ENCODE measurements around the gene IL6R.

The IL6R gene

DNA sequence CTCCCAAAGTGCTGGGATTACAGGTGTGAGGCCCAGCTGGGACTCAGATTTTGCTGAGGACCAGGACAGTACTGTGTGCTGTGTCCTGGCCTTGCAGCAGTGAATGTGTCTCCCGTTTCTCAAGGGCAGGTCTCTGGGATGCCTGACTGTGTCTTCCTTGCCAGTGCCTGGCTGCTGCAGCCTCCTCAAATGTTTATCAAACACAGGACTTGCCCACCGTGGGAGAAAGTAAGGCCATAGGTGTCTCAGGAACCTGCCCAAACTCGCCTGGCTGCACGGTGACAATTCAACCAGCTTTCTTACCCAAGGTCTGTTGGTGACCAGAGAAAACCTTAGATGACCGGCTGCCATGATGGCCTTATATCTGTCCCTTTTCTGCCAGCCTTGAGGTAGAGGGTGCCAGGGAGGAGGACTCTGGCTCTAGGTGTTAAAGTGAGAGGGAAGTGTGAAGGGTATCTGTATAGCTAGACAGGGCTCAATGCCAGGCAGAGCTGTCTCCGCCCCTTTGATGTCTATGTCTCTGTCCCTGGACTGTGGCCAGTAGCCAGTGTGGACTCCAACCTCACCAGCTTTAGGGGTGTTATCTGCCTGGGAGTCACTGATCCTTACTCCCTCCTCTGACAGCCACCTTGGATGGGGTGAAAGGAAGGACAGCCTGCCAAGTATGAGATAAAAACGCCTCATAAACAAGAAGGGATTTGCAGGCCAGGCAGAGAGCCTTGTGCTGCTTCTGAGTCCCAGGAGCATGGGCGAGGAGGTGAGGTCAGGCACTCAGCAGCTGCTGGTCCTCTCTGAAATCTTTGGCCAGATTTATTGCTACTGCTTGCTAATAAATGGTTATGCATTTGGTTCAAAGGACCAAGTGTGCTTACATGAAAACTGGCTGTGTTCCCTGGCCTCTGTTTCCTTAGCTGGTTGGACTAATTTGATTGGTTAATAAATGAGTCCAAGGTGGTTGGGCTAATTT lies 22.3 kb downstream of the IL6R start:
- peak; percentile 28 for DNase-seq

- no peak for DNase-seq
These were observed 24.0 kb downstream of the IL6R start for GRCh38 chr1:154429118-154429517.

DNA sequence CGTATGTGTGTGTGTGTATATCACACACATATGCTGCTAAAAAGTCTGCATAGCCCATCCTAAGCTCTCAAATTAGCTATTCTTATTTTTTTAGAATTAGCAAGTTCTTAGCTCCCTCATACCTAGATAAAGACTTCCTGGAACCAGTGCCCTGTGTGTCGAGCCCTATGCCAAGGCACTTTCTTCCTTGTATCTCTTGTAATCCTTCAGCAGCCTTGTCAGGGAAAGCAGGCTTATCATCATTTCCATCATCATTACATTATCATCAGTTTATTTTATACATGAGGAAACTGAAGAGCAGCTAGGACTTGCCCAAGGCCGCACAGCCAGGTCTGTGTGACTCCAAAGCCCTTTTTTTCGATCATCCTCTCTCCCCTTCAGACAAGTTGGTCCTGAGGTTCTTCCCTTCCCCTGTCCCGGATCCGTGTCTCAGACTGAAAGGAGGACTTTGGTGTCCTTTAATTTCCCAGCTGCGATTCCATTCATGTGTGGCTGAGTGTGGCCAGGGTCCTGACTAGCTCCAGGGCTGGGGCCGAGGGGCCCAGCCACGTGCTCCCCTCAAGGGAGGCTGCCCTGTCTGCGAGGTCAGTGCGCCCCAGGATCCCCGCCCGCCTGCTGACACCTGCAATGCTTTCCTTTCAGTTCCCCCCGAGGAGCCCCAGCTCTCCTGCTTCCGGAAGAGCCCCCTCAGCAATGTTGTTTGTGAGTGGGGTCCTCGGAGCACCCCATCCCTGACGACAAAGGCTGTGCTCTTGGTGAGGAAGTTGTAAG lies 24.9 kb downstream of the IL6R start:
- no peak for DNase-seq

- no peak for DNase-seq
These were observed 25.8 kb downstream of the IL6R start for GRCh38 chr1:154430903-154431302.

DNA sequence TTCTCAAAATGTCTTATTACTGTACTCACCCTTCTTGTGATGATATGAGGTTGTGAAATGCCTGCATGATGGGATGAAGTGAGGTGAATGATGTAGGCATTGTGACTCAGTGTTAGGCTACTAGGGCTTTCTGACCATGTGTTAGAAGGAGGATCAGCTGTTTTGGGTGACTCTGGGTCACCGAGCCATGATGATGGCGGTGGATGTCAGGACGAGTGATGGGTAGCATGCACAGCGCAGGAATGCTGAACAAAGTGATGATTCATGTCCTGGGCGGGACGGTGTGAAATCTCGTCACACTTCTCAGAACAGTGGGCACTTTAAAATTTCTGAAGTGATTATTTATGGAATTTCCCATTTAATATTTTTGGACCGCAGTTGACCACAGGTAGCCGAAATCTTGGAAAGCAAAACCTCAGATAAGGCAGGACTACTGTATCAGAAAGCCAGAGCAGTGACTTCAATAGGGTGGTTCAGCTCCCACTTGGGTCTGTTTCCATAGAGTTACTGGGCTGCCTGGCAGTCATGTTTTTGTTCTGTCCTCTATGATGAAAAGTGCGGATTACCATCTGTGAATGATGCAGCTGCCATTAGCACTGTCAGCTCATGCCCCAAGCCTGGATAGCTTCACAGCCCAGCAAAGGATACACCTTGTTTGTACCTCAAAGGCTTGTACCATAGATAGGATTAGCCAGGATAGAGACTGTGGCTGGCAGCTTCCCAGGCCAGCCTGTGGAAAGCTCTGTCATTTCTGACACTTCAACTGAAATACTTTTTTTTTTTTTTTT lies 26.6 kb downstream of the IL6R start:
- no peak for DNase-seq

DNA sequence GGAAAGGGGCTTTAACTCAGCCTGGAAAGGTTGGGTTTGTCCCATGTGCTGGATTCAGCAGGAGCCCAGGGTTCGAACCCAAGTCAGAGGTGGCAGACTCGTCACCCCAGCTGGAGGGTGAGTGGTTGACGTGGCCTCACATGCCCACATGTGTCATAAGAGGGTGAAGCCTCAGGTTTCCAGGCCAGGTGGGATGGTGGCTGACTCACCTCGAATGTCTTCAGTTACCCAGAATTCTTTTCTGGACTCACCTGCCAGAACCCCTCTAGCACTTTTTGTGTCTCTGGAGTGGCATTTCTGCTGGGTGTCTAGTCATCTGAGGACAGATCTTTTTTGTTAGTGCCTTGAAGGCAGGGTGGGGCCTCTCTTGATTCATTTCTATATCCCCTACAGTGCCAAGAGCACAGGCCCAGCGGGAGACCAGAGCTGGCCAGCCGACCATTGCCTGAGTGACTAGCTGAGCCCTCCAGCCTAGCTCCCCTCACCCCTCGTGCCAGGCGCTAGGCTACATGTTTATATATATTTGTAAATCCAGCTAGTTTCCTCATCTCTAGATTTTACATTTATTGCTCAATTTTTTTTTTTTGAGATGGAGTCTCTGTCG lies 28.1 kb downstream of the IL6R start:
- DNase-seq, result no peak

GRCh38 chr1:154434346-154435085 lies 29.4 kb downstream of the IL6R start:
- DNase-seq, result no peak

DNA sequence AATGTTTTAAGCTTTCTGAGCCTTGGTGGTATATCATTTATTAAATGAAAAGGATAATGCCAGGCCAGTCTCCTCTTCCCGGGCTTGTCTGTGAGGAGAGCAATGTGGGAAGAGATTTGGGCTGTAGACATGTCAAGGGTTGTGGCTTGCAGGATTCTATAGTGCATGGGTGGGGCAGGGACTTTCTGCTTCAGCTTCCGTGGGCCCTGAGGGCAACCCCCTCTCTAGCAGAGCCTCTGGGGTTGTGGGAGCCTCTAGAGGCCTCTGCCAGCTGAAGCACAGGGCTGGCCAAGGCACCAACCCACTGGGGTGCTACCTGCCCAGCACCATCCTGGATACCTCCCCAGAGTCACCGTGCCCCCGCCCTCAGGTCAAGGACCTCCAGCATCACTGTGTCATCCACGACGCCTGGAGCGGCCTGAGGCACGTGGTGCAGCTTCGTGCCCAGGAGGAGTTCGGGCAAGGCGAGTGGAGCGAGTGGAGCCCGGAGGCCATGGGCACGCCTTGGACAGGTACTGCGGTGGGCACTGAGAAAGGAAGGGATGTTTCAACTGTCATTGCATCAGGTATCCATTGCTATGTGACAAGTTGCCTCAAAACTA lies 30.6 kb downstream of the IL6R start:
- no peak for DNase-seq

- no peak for DNase-seq
These were observed 31.3 kb downstream of the IL6R start for GRCh38 chr1:154436433-154436832.

DNA sequence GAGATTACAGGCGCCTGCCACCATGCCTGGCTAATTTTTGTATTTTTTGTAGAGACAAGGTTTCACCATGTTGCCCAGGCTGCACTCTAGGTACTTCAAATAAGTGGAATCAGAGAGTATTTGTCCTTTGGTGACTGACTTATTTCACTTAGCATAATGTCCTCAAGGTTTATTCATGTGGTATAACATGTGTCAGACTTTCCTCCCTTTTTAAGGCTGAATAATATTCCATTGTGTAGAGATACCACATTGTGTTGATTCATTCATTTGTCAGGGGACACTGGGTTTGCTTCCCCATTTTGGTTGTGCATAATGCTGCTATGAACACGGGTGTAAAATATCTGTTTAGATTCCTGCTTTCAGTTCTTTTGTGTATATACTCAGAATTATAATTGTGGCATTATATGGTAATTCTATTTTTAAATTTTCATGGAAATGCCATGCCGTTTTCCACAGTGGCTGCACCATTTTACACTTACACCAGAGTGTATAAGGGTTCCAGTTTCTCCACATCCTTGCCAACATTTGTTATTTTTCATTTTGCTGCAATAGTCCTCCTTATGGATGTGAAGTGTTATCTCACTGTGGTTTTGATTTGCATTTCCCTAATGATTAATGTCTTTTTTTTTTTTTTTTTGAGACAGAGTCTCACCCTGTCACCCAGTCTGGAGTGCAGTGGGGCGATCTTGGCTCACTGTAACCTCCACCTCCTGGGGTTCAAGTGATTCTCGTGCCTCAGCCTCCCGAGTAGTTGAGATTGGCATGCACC lies 35.1 kb downstream of the IL6R start:
- no peak for DNase-seq

DNA sequence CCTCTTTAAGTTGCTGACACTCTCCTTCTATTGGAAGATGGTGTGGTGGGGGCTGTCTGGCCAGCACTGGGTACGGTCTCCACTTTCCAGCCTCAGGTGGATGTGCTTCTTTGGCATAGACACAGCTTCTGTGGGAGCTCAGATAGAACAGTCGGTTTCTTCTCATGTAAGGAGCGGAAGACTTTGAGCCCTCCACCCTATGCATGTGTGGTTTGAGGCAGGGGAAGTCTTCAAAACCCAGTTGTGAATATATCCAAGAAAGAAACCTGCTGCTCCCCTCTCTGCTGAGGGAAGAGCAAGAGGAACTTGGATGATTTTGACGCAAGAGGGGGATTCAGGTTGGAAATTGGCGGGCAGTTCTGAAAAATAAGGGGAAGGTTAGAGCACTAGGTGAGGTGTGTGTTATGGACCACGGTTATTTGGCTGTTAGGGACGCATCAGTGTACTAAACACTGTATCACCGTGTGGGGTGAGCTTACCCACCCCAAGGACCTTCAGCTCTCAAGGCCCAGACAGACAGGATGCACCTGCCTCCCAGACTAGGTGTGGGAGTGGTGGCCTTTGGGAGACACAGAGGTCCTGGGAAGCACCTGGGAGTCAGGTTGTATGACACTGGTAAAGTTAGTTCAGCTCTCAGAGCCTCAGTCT lies 36.2 kb downstream of the IL6R start:
- DNase-seq, result no peak

- no peak for DNase-seq
These were observed 37.0 kb downstream of the IL6R start for GRCh38 chr1:154442006-154442740.

- DNase-seq, result no peak
These were observed 38.3 kb downstream of the IL6R start for GRCh38 chr1:154443274-154444013.

DNA sequence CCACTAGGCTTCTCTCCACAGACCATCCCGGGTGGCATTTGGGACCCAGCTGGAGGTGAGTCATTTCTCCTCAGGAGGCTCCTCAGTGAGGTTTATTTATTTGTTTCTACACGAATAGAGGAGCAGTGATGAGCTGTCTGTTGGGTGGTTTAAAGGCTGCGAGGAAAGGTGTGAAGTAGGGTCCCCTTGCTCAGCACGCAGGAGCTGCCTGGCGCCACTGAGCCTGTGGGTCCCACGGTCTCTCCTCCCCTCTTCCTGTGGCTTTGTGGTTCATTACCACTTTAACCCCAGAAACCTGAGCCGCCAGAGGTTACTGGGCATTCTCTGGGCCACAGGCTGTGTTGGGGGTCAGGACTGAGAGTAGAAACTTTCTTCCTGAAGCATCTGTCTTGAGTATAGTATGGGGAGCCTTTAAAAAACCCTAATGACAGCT lies 39.9 kb downstream of the IL6R start:
- no peak for DNase-seq

GRCh38 chr1:154446292-154446691 lies 41.1 kb downstream of the IL6R start:
- DNase-seq, result no peak

GRCh38 chr1:154446789-154447188 lies 41.6 kb downstream of the IL6R start:
- DNase-seq, result no peak

DNA sequence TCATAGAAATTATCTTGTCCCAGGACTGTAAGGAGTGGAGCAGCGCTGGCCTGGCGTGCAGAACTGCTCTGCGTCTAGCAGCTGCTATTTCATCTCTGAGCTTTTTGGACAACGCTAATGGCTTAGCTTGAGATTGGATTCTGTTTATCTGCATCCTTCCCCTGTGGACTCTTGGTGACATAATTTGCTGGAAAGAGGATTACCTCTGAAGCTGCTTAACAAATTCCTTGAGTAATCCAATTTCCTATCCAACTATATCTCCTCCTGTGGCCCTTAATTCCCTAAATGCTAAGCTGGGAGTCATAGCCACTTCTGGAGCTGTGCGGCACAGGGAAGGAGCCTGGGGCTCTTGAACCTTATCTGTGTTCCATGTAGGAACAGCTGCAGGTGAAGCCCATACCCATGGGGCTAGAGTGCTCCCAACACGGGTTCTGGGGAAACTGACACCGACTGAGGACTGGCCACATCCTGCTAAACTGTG lies 43.2 kb downstream of the IL6R start:
- DNase-seq, result no peak

- DNase-seq, result no peak
These were observed 48.0 kb downstream of the IL6R start for GRCh38 chr1:154453161-154453560.
